GM12873 (cell line): ENCODE results near the gene TAF4B.

Experiments
- TF ChIP-seq, protein P1 (sequence below): IDR thresholded peaks from 2 replicates; pipeline ENCODE4 v1.5.1; 2012; ENCODE audit warnings: low read depth, mild to moderate bottlenecking, moderate library complexity, low read length, control low read depth; ENCODE audit not compliant: insufficient read depth; ENCODE audit errors: missing control alignments

TAF4B gene

DNA sequence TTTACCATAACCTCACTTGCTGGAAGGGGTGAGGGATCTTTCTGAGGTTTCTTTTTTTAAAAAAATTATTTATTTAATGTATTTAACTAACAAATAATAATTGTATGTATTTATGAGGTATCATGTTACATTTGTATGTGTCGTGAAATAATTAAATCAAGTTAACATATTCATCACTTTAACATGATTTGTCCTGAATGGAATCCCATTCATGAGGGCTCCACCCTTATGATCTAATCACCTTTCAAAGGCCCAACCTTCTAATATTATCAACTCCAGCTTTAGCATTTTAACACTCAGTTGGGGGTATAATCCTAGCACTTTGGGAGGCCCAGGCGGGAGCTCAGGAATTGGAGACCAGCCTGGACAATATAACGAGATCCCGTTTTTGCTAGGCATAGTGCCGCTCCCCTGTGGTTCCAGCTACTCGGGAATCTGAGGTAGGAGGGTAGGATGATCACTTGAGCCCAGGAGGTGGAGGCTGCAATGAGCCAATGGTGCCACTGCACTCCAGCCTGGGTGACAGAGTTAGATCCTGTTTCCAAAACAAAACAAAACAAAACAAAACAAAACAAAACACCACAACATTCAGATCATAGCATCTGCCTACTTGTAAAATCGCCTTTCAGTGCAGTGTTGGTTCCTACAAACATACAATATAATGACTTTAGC is 1.1 kb upstream of the TAF4B start:
- TF ChIP-seq, protein P1, sequence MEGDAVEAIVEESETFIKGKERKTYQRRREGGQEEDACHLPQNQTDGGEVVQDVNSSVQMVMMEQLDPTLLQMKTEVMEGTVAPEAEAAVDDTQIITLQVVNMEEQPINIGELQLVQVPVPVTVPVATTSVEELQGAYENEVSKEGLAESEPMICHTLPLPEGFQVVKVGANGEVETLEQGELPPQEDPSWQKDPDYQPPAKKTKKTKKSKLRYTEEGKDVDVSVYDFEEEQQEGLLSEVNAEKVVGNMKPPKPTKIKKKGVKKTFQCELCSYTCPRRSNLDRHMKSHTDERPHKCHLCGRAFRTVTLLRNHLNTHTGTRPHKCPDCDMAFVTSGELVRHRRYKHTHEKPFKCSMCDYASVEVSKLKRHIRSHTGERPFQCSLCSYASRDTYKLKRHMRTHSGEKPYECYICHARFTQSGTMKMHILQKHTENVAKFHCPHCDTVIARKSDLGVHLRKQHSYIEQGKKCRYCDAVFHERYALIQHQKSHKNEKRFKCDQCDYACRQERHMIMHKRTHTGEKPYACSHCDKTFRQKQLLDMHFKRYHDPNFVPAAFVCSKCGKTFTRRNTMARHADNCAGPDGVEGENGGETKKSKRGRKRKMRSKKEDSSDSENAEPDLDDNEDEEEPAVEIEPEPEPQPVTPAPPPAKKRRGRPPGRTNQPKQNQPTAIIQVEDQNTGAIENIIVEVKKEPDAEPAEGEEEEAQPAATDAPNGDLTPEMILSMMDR: no peak

DNA sequence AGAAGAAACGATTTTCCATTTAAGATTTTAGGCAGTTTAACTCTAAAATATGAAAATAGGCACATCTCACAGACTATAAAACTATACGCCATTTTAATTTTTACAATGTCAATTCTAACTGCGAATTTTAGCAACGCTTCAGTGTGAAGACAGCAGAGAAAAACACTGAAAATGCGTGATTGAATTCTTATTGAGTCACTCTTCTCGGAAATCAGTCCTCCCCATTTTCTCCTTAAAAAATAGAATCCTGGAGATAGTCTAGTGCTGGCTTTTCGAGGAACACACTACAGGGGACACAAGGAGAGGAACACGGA is 373 bp upstream of the TAF4B start:
- TF ChIP-seq, protein P1: no peak

DNA sequence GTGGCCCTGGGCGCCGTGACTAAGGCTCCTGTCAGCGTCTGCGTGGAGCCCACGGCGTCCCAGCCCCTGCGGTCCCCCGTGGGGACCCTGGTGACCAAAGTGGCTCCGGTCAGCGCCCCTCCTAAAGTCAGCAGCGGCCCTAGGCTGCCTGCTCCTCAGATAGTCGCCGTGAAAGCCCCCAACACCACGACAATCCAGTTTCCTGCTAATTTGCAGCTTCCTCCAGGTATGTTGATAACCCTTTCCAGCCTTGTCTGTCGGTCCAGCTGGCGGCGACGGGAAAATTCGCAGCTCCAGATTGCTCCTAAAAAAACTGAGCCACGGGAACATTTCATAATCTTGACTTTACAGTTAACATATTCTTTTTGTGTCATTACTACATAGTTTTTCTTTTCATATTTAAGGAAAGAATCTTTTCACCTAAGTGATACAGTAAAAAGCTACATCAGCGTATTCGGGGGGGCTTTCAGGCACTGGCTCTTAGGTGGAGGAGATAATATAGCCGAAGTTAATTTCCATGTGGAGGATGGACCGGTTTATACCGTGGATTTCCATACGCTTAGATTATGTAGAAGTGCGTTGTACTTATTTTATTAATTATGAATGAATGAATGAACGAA is 916 bp downstream of the TAF4B start:
- TF ChIP-seq, protein P1: no peak

DNA sequence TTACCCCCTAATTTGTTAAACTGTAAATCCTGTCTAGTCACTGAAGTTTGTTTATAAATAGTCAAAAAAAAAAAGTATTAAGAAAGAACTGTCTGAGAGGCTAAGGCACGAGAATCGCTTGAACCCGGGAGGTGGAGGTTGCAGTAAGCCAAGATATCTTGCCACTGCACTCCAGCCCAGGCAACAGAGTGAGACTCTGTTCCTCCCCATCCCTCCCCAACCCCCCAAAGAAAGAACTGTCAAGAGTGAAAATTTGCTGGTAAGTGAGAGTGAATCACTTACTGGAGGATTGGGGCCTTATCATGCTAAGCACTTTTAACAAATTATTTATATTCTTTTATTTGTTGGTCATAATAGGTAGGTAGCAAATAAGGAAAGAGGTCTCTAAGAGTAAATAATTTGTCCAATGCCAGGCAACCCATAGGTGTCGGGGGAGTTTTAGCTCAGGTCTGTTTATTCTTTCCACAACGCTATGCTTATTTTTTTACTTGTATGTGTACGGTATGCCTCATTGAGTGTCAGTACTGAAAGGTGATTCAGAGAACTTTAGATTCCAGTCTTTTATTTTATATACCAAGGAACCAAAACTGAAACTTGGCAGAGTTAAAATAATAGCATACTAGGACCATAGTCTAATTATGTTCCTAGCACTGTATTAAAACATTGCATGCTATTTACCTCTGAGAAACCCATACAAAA is 2.5 kb downstream of the TAF4B start:
- TF ChIP-seq, protein P1: no peak

DNA sequence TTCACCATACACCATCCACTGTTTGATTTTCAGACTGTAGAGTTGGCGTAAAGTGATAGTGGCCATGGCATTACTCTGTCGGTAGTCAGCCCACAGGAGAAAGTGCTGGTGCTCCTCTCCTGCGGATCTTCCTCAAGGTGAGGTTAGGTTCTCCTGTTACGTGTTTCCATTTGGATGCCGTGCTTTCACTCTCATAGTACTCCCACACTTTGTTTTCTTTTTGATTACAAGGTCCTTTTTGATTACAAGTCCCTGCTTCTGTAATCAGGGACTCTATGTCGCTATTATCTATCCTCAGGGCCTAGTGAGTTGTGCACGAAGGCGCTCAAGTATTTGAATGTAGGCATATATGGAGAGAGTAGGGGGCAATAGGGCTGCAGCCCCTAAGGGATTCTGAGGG is 4.3 kb downstream of the TAF4B start:
- TF ChIP-seq, protein P1: no peak

DNA sequence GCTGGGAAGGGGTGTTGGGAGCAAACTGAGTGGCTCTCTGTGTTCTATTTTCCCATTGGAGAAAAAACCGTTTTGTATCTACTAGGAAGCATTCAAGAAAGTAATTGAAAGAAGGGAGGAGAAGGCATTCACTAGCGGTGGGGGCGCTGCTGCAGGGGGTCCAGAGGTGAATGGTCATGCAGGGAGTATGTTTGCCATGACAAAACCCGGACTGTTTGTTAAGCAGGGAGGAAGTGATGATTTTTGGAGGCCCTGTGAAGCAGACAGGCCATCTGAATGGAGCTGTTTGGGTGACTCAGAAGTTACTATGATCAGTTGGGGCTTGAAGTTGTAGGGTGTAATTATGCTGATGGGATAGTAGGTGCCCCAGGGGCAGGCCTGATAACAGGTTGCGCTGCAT is 7.0 kb downstream of the TAF4B start:
- TF ChIP-seq, protein P1: no peak

DNA sequence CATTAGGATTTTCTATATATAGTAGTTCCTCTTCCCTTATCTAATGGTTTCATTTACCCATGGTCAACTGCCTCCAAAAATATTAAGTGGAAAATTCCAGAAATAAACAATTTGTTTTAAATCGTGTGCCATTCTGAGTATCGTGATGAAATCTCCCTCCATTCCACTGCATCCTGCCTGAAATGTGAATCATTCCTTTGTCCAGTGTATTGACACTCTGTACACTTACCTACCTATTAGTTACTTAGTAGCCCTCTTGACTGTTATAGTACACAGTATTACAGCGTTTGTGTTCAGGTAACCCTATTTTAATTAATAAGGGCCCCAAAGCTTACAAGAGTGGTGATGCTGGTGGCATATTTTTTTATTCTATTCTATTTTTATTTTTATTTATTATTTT is 26.2 kb downstream of the TAF4B start:
- TF ChIP-seq, protein P1: no peak
